ENCODE results near the gene PEX12.

- TF ChIP-seq POLR2A (IDR thresholded peaks at IDR 0.05) (no peak), CTCF (IDR thresholded peaks at IDR 0.05) (no peak)
Measured at GRCh38 chr17:35605678-35606077, 27.3 kb upstream of the PEX12 start.
